ENCODE data around the gene IRS2.

- no peak for TF ChIP-seq POLR2A (IDR thresholded peaks at IDR 0.05)
- TF ChIP-seq CTCF (IDR thresholded peaks at IDR 0.05), result no peak
Observed at GRCh38 chr13:109795011-109795410, 8.6 kb upstream of the IRS2 start.
